WTC11 (cell line): ENCODE results near the gene DDX10. TPM values are rescaled to one million over a fixed set of nuclear protein-coding genes. Genes with fewer than 3 reads are reported as not detected.

Source experiments
- ATAC-seq: fragments of 200-7000 bp; cut with Tn5 transposase; 2 replicates; pipeline ENCODE4 v1.10.0; 2021; ENCODE audit warnings: mild to moderate bottlenecking, moderate library complexity
- CTCF ChIA-PET: fragments of 300-600 bp; sonication (Branson Sonifier 250); formaldehyde crosslinking; loops from one replicate; lab custom pipeline; 2021; ENCODE audit warnings: antibody characterized with exemption; lab: Charles Lee
- POLR2A ChIA-PET: fragments of 350-600 bp; sonication (Branson Sonifier 250); formaldehyde crosslinking; loops from one replicate; lab custom pipeline; 2021; ENCODE audit warnings: antibody characterized with exemption; lab: Charles Lee
- DNase-seq: peaks from one replicate; pipeline ENCODE4 v3.0.0; 2021; ENCODE audit warnings: low spot score
- H3K27ac Mint-ChIP-seq: 2 replicates; pipeline ENCODE4 v1.8.0; 2021; ENCODE audit warnings: mixed read lengths
- H3K27me3 Mint-ChIP-seq: 2 replicates; pipeline ENCODE4 v1.8.0; 2021; ENCODE audit warnings: low read depth, mild to moderate bottlenecking, moderate library complexity, mixed read lengths
- H3K36me3 Mint-ChIP-seq: 2 replicates; pipeline ENCODE4 v1.8.0; 2021; ENCODE audit warnings: mixed read lengths
- H3K4me1 Mint-ChIP-seq: 2 replicates; pipeline ENCODE4 v1.8.0; 2022; ENCODE audit warnings: mixed read lengths
- H3K4me3 Mint-ChIP-seq: 2 replicates; pipeline ENCODE4 v1.8.0; 2021; ENCODE audit warnings: mild to moderate bottlenecking, moderate library complexity, mixed read lengths
- H3K9me3 Mint-ChIP-seq: 2 replicates; pipeline ENCODE4 v1.8.0; 2021; ENCODE audit warnings: mixed read lengths
- ATF3 ChIP-seq: sonication (generic); formaldehyde crosslinking; conservative IDR thresholded peaks from 2 replicates; pipeline ENCODE4 v1.8.1; 2022; ENCODE audit warnings: mild to moderate bottlenecking, missing genetic modification reagents
- CDX4 ChIP-seq: fragments of 250-450 bp; sonication (Bioruptor Pico); IDR thresholded peaks from 2 replicates; pipeline ENCODE4 v1.9.0; 2021; ENCODE audit warnings: moderate library complexity, mild to moderate bottlenecking, inconsistent platforms, borderline replicate concordance
- CREB1 ChIP-seq: sonication (generic); formaldehyde crosslinking; IDR thresholded peaks from 2 replicates; pipeline ENCODE4 v1.8.0; 2023; ENCODE audit warnings: mild to moderate bottlenecking, missing genetic modification reagents
- CTCF ChIP-seq: fragments of 200-600 bp; IDR thresholded peaks from 2 replicates; pipeline ENCODE4 v1.8.0; 2022; ENCODE audit warnings: antibody characterized with exemption
- E2F5 ChIP-seq: sonication (generic); formaldehyde crosslinking; IDR thresholded peaks from 2 replicates; pipeline ENCODE4 v1.8.1; 2022; ENCODE audit warnings: mild to moderate bottlenecking, moderate library complexity, missing genetic modification reagents
- ESRRA ChIP-seq: sonication (generic); formaldehyde crosslinking; IDR thresholded peaks from 2 replicates; pipeline ENCODE4 v1.8.1; 2022; ENCODE audit warnings: mild to moderate bottlenecking, missing genetic modification reagents, borderline replicate concordance
- FOXK1 ChIP-seq: sonication (generic); formaldehyde crosslinking; IDR thresholded peaks from 2 replicates; pipeline ENCODE4 v1.8.0; 2022; ENCODE audit warnings: mild to moderate bottlenecking, moderate library complexity, missing genetic modification reagents
- MXD4 ChIP-seq: fragments of 250-450 bp; sonication (Bioruptor Pico); IDR thresholded peaks from 2 replicates; pipeline ENCODE4 v1.8.0; 2021; ENCODE audit warnings: mild to moderate bottlenecking, moderate library complexity, borderline replicate concordance
- MYBL2 ChIP-seq: sonication (generic); formaldehyde crosslinking; IDR thresholded peaks from 2 replicates; pipeline ENCODE4 v1.8.1; 2023; ENCODE audit warnings: mild to moderate bottlenecking, moderate library complexity, missing genetic modification reagents
- NR2C2 ChIP-seq: sonication (generic); formaldehyde crosslinking; IDR thresholded peaks from 2 replicates; pipeline ENCODE4 v1.8.0; 2022; ENCODE audit warnings: mild to moderate bottlenecking, missing genetic modification reagents
- PRDM15 ChIP-seq: sonication (generic); formaldehyde crosslinking; IDR thresholded peaks from 2 replicates; pipeline ENCODE4 v1.8.0; 2022; ENCODE audit warnings: missing genetic modification reagents
- RELA ChIP-seq: sonication (generic); formaldehyde crosslinking; IDR thresholded peaks from 2 replicates; pipeline ENCODE4 v1.8.1; 2022; ENCODE audit warnings: missing genetic modification reagents, mild to moderate bottlenecking, borderline replicate concordance
- SMAD3 ChIP-seq: sonication (generic); formaldehyde crosslinking; IDR thresholded peaks from 2 replicates; pipeline ENCODE4 v1.8.0; 2022; ENCODE audit warnings: missing genetic modification reagents, mild to moderate bottlenecking, borderline replicate concordance
- SMAD4 ChIP-seq: sonication (generic); formaldehyde crosslinking; IDR thresholded peaks from 2 replicates; pipeline ENCODE4 v1.8.0; 2022; ENCODE audit warnings: mild to moderate bottlenecking, missing genetic modification reagents
- SOX15 ChIP-seq: fragments of 250-450 bp; sonication (Bioruptor Pico); IDR thresholded peaks from 2 replicates; pipeline ENCODE4 v1.9.0; 2021; ENCODE audit warnings: mild to moderate bottlenecking
- ZBTB21 ChIP-seq: sonication (generic); formaldehyde crosslinking; IDR thresholded peaks from 2 replicates; pipeline ENCODE4 v1.8.1; 2023; ENCODE audit warnings: mild to moderate bottlenecking, missing genetic modification reagents, borderline replicate concordance
- ZNF138 ChIP-seq: sonication (generic); formaldehyde crosslinking; conservative IDR thresholded peaks from 2 replicates; pipeline ENCODE4 v1.8.1; 2022; ENCODE audit warnings: mild to moderate bottlenecking, moderate library complexity, missing genetic modification reagents
- ZNF281 ChIP-seq: sonication (generic); formaldehyde crosslinking; IDR thresholded peaks from 2 replicates; pipeline ENCODE4 v1.8.0; 2023; ENCODE audit warnings: mild to moderate bottlenecking, missing genetic modification reagents
- ZNF396 ChIP-seq: fragments of 250-450 bp; sonication (Bioruptor Pico); IDR thresholded peaks from 2 replicates; pipeline ENCODE4 v1.8.0; 2021; ENCODE audit warnings: mild to moderate bottlenecking, moderate library complexity, borderline replicate concordance
- total RNA-seq: library from RNA; stranded (reverse); gene quantifications from 3 replicates; pipeline ENCODE4 v1.2.3, GENCODE V29; 2021

The DDX10 gene
- total RNA-seq, 1 experiment from 2014 or later: 56.8 TPM

- TF ChIP-seq RELA (CRISPR knock-in tag): no peak
- TF ChIP-seq FOXK1 (CRISPR knock-in tag): no peak
- POLR2A ChIA-PET: no interaction called here
- peak overlapping the region; percentile 31; the same call in 1 of the 2 replicates for H3K27ac Mint-ChIP-seq
- ATAC-seq (no peak), DNase-seq (no peak)
- CTCF ChIA-PET: interaction anchor here (1.2 to 1.9 kb wide), 3 partner anchors 20 to 57 kb away, joined by 3 to 10 read pairs (median 4); no protein-coding TSS in a partner anchor
- peaks cover 33% of the 10 kb centered on the region for H3K4me1 Mint-ChIP-seq
- H3K4me3 Mint-ChIP-seq: no peak overlapping the region
- no peaks in the 10 kb centered on the region for H3K9me3 Mint-ChIP-seq
- no peaks in the 10 kb centered on the region for H3K27me3 Mint-ChIP-seq
- no peaks in the 10 kb centered on the region for H3K36me3 Mint-ChIP-seq
Observed at GRCh38 chr11:108754901-108755625, 90.2 kb downstream of the DDX10 start.

GRCh38 chr11:108757630-108758029, 92.8 kb downstream of the DDX10 start:
- no peak for DNase-seq
- ATAC-seq: no peak
- Mint-ChIP-seq H3K36me3 (no peaks in the 10 kb centered on the region), H3K27ac (peak overlapping the region; percentile 41; the same call in 1 of the 2 replicates), H3K4me1 (peaks cover 33% of the 10 kb centered on the region), H3K27me3 (no peaks in the 10 kb centered on the region), H3K9me3 (no peaks in the 10 kb centered on the region), H3K4me3 (no peak overlapping the region)
- ChIA-PET CTCF (interaction anchor here (2.2 kb wide), 1 partner anchor 114 kb away, joined by 7 read pairs; no protein-coding TSS in a partner anchor), POLR2A (no interaction called here)
- no peak for TF ChIP-seq ESRRA (CRISPR knock-in tag)
- TF ChIP-seq MXD4 (CRISPR knock-in tag): no peak
- no peak for TF ChIP-seq ZNF396 (CRISPR knock-in tag)
- TF ChIP-seq ZNF138 (CRISPR knock-in tag): no peak
- no peak for TF ChIP-seq MYBL2 (CRISPR knock-in tag)
- no peak for TF ChIP-seq SMAD3 (CRISPR knock-in tag)
- TF ChIP-seq CREB1 (CRISPR knock-in tag): no peak
- no peak for TF ChIP-seq PRDM15 (CRISPR knock-in tag)
- TF ChIP-seq ATF3 (CRISPR knock-in tag): no peak

- Mint-ChIP-seq H3K36me3 (no peaks in the 10 kb centered on the region), H3K27me3 (no peaks in the 10 kb centered on the region), H3K9me3 (no peaks in the 10 kb centered on the region), H3K4me1 (peaks cover 35% of the 10 kb centered on the region), H3K27ac (peak overlapping the region; percentile 10; the same call in 1 of the 2 replicates), H3K4me3 (no peak overlapping the region)
- ChIA-PET CTCF (no interaction called here), POLR2A (no interaction called here)
- ATAC-seq (no peak; the same call in 1 of the 2 replicates), DNase-seq (no peak)
- TF ChIP-seq FOXK1 (CRISPR knock-in tag): no peak
- no peak for TF ChIP-seq E2F5
- no peak for TF ChIP-seq NR2C2 (CRISPR knock-in tag)
- no peak for TF ChIP-seq ZNF396 (CRISPR knock-in tag)
- TF ChIP-seq CDX4 (CRISPR knock-in tag): no peak
- no peak for TF ChIP-seq SOX15 (CRISPR knock-in tag)
- TF ChIP-seq ZBTB21 (CRISPR knock-in tag): no peak
- TF ChIP-seq CTCF: no peak
- no peak for TF ChIP-seq ZNF281 (CRISPR knock-in tag)
- TF ChIP-seq SMAD4 (CRISPR knock-in tag): no peak
Observed at GRCh38 chr11:108758458-108758857, 93.6 kb downstream of the DDX10 start.
